Forelimb muscle (tissue), 1 donor: ENCODE measurements around the gene RUSC1. TPM values are rescaled to one million over a fixed set of nuclear protein-coding genes. Genes with fewer than 3 reads are reported as not detected.
"Not testable (repeated sequence)": the region's sequence is repeated elsewhere in the genome, so short reads cannot be mapped to it uniquely, and the experiment has no call there.

Experiments used
- DNase-seq: peaks from one replicate; pipeline ENCODE4 v3.0.0-alpha.2; 2013; ENCODE audit warnings: low read depth
- polyA plus RNA-seq: library from polyadenylated mRNA; unstranded; fragments of 120-200 nt; gene quantifications from one replicate; pipeline ENCODE4 v1.2.1, GENCODE V29; 2013; ENCODE audit not compliant: insufficient read length

Gene RUSC1
- polyA plus RNA-seq = 27.9 TPM

GRCh38 chr1:155320661-155321617, at the start of gene RUSC1:
Gene RUSC1 (plus strand): TSS chr1:155320894. CDS start chr1:155321774, 880 bp downstream.
- peak; percentile 88 for DNase-seq

GRCh38 chr1:155272466-155273342, 48.0 kb upstream of the RUSC1 start:
- no peak for DNase-seq

- DNase-seq = peak; percentile 83
Measured at GRCh38 chr1:155273343-155274245, 47.1 kb upstream of the RUSC1 start, which contains the start of gene CLK2. Gene CLK2 (minus strand): TSS chr1:155273504. CDS start chr1:155270977, 2,527 bp downstream.

GRCh38 chr1:155277070-155277901, 43.4 kb upstream of the RUSC1 start, which contains the start of gene HCN3:
Gene HCN3 (plus strand): TSS chr1:155277463. CDS start chr1:155277591, 128 bp downstream.
- peak; percentile 91 for DNase-seq

GRCh38 chr1:155277902-155278688, 42.6 kb upstream of the RUSC1 start:
- no peak for DNase-seq

GRCh38 chr1:155278689-155279160, 42.0 kb upstream of the RUSC1 start:
- DNase-seq = no peak

GRCh38 chr1:155279268-155279667, 41.4 kb upstream of the RUSC1 start:
- DNase-seq = no peak

GRCh38 chr1:155282488-155283091, 38.1 kb upstream of the RUSC1 start:
- DNase-seq = no peak

- DNase-seq = no peak
Measured at GRCh38 chr1:155284476-155284875, 36.2 kb upstream of the RUSC1 start.

- no peak for DNase-seq
Measured at GRCh38 chr1:155285063-155285462, 35.6 kb upstream of the RUSC1 start.

- DNase-seq = no peak
Measured at GRCh38 chr1:155285631-155286044, 35.1 kb upstream of the RUSC1 start.

GRCh38 chr1:155286544-155286943, 34.1 kb upstream of the RUSC1 start:
- DNase-seq = no peak

GRCh38 chr1:155287987-155288543, 32.6 kb upstream of the RUSC1 start:
- DNase-seq = no peak

GRCh38 chr1:155291006-155291405, 29.7 kb upstream of the RUSC1 start:
- not testable (repeated sequence) for DNase-seq

- no peak for DNase-seq
Measured at GRCh38 chr1:155293086-155293749, 27.5 kb upstream of the RUSC1 start.

GRCh38 chr1:155294520-155295182, 26.0 kb upstream of the RUSC1 start:
- DNase-seq = no peak
